GM18520 (cell line): ENCODE results near the gene ADAM19.

Experiments used
- ATAC-seq: cut with Tn5 transposase; IDR thresholded peaks from one replicate; pipeline ENCODE4 v1.9.1; 2021; ENCODE audit not compliant: unreplicated experiment

The ADAM19 gene, protein sequence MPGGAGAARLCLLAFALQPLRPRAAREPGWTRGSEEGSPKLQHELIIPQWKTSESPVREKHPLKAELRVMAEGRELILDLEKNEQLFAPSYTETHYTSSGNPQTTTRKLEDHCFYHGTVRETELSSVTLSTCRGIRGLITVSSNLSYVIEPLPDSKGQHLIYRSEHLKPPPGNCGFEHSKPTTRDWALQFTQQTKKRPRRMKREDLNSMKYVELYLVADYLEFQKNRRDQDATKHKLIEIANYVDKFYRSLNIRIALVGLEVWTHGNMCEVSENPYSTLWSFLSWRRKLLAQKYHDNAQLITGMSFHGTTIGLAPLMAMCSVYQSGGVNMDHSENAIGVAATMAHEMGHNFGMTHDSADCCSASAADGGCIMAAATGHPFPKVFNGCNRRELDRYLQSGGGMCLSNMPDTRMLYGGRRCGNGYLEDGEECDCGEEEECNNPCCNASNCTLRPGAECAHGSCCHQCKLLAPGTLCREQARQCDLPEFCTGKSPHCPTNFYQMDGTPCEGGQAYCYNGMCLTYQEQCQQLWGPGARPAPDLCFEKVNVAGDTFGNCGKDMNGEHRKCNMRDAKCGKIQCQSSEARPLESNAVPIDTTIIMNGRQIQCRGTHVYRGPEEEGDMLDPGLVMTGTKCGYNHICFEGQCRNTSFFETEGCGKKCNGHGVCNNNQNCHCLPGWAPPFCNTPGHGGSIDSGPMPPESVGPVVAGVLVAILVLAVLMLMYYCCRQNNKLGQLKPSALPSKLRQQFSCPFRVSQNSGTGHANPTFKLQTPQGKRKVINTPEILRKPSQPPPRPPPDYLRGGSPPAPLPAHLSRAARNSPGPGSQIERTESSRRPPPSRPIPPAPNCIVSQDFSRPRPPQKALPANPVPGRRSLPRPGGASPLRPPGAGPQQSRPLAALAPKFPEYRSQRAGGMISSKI

DNA sequence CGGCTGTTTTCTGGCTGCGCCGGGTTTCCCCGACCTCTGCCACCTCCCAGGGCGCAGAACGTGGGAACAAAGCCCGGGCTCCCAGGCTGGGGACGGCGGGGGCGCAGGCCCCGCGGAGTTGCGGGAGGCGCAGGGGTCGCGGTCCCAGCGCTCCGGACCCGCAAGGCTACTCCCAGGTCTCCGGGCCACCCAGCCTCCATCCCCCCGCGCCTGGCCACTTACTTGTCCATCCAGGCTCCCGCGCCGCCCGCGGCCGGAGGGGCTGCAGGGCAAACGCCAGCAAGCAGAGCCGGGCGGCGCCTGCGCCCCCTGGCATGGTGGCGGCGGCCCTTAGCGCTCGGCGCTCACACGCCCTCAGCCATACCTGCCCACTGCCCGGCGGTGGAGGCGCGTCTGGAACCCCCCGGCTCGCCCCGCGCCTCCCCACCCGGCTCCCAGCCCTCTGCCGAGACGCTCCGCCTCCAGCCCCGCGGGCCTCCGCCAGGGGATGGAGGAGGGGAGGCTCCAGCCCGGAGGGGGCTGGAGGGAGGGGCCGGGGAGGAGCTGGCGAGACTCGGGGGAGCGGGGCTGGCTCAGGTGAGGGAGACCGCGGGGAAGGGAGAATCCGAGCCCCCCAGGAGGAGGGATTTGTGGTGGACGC lies at the start of gene ADAM19:
Gene ADAM19 (minus strand): TSS at position 395 of the 640 bp plus-strand sequence. CDS start 79 bp downstream, at position 316.
- ATAC-seq = no peak

DNA sequence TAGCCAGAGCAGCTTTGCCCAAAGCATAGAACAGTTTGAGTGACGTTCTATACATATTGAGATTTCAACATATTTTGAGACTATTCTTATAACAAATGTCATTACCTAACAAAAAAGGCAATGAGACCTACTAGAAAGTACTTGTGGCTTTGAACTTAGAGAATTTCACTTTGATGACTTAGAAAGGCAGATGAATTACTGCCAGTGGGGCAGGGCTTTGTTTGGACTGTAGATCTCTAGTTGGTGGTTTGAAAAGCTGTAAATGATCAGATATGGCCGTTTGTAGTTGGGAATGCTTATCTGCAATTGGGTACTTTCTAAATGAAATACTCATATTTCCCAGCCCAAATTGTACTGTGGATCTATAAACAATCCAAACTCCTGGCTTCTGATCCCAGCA lies 48.6 kb upstream of the ADAM19 start:
- no peak for ATAC-seq

DNA sequence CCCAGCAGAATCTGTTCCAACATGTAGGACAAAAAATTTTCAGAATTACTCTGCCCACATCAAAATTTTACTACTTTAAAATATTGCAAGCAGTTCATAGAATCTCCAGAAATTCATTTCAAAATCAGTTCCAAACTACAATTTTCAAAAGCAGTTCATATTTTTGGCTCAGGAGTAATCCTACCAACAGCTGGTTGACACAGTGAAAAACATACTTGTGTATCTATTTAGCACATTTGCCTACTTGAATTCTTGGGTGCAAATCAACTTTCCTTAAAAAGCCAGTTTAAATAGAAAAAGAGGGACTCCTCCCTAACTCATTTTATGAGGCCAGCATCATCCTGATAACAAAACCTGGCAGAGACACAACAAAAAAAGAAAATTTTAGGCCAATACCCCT lies 45.2 kb upstream of the ADAM19 start:
- no peak for ATAC-seq

DNA sequence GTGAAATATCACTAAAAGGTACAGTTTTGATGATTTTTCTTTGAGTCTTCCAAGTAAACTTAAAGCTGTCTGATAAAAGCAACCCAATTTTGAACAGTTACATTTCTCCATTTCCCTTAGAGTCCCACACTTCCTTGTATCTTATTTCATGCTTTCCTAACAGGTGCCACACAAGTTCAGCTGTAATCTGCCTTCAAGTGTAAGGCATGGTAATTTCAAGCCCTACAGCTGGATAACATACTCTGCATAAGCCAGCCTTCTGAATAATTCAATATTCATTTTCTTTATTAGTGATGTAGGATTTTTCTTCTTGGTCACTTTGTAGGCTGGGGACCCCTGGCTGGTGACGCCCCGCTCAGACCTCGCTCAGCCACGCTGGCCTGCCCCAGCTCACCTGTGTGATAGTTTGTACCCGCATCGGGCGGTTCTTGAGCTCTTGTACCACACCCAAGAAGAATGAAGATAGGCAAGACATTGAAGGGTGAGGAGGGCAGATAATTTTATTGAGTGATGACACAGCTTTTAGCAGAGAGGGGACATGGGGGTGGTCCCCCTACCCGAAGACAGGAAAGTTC lies 42.7 kb upstream of the ADAM19 start:
- ATAC-seq = no peak

DNA sequence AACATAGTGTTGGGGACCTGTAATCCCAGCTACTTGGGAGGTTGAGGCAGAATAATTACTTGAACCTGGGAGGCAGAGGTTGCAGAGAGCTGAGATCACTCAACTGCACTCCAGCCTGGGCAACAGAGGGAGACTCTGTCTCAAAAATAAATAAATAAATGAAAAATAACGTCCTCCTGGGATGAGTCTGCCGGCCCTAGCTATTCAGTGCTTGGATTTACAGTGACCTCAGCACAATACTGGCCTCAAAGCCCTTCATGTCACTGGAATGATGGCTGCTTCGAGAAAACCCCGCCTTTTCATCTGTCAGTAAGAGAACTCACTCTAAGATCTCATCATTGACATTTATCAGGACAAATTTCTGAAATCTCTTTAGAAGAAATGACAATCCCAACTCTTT lies 41.2 kb upstream of the ADAM19 start:
- no peak for ATAC-seq

DNA sequence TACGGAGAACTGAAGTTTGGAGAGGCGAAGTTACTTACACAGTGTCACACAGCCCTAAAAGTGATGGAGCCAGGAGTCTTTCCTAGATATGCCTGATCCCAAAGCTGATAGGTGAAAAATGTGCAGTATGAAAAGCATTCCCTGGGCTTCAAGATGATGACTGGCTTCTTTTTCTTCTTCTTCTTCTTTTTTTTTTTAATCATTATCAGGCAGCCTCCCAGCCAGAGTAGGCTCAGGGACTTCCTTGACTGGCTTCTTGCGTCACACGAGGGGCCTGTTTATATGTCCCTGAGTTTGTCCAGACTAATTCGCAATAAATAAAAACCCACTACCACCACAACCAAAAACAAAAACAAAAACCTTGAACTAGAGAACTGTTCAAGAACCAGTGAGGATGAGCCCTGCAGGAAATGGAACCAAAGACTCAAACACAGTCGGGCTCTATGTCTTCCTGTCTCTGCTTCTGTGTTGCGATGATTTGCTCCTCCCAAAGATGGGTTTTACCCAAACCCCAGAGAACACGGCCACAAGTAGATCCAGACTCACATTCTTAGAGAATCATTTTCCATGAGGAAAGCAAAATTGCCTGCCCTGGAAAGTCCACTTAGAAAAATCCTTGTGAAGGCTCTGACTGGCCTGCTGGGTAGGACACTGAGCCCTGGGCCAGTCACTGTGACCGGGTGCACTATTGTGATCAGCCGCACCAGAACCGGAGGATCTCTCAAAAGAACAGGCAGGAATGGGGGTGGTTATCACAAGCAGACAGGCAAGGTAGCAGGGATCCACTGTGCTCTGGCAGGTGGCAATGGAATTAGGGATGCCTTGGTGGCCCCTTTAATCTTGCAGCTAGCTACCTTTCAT lies 38.0 kb upstream of the ADAM19 start:
- no peak for ATAC-seq

DNA sequence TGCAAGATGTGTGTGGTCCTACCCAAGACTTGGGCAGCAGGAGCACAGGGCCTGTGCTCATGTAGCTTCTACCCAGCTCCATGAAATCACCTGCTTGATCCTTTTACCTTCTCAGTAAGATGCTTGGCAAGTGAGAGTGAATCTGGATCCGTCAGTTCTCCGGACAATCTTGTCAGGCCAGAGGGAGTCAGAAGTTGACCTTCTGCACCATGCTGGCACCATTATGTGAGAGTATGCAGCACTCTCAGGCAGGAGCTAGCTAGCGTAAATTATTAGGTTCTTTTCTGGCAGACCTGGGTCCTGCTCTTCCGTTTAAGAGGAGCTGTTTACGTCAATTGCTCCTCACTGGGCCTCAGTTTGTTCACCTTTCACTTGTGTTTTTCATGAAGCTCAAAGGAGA lies 37.0 kb upstream of the ADAM19 start:
- ATAC-seq = no peak

DNA sequence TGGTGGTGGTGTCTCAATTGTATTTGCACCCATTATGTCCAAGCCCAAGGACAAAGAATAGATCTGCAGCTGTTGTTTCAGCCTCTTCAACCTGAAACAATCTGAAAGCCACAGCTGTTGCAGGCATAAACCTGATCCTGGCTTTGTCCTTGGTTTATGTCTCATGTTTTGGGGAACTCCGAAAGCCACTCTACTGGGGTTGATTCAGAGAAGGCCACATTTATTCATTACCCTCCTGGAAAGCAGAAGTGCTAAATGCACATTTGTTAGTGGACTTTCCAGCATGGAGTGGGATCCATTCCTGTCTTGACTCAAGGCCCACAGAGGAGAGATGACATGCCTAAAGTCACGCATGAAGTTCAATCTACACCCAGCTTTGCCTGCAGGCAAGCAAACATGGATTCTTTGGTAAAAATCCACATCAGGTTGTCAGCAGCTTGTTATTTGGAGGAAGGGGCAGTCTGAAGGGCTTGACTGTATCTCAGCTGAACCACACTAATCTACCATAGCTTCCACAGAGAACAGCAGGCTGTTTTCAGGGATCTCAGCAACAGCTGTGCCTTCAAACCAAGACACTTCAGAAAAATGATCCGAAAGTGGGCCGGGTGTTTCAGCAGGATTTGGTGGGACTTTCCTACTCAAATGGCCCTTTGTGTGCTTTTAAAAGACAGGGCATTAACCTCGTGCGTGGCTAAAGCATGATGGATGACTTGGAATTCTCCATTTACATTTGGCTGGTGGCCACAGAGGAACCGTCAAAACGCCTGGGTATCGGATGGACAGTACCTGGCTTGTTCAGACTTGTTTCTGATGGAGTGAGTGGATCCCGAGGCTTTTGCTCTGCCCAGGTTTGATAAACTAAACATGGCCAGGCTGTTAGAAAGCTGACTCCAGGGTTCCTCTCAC lies 36.2 kb upstream of the ADAM19 start:
- peak; percentile 57 for ATAC-seq

DNA sequence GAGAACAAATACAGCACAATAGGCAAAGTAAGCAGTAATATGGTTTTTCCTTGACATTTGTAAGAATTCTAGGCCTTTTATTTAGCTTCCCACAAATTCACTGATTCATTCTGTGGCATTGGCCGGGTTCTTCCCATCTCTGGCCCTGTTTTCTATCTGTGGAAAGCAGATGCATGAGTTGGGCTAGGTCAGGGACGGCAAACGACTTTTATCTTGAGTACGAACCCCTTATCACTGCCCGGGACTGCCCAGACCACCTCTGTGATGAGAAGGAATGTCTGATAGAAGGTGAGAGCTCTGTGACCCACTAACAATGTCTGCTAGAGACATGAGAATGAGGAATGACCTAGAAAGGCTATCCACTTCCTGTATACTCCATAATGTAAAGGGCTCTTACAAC lies 35.4 kb upstream of the ADAM19 start:
- ATAC-seq = no peak

DNA sequence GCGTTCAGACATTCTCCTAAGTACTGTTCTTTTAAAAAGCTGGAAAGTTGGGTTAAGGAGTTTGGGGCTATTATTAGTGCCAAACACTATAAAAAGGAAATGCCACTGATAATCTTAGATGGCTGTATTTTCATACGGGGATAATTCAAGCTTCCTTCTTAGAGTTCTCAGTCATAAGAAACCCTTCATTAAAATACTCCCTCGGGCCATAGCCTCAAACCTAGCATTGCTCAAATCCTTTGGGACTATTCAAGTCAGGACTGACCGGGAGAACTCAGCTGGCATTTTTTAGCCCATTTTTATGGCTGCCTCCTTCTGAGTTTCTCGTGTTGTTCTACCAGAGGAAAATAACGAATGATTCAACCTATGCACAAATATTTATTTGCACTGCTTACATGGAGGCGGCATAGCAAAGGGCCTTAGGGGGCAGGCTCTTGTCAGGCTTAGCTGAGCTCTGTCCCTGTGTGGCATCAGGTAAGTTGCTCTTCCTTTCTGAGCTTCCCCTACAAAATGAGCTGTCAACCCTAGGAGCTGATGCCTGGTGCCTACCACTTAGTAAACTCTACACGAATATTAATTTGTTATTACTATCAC lies 33.5 kb upstream of the ADAM19 start:
- no peak for ATAC-seq

DNA sequence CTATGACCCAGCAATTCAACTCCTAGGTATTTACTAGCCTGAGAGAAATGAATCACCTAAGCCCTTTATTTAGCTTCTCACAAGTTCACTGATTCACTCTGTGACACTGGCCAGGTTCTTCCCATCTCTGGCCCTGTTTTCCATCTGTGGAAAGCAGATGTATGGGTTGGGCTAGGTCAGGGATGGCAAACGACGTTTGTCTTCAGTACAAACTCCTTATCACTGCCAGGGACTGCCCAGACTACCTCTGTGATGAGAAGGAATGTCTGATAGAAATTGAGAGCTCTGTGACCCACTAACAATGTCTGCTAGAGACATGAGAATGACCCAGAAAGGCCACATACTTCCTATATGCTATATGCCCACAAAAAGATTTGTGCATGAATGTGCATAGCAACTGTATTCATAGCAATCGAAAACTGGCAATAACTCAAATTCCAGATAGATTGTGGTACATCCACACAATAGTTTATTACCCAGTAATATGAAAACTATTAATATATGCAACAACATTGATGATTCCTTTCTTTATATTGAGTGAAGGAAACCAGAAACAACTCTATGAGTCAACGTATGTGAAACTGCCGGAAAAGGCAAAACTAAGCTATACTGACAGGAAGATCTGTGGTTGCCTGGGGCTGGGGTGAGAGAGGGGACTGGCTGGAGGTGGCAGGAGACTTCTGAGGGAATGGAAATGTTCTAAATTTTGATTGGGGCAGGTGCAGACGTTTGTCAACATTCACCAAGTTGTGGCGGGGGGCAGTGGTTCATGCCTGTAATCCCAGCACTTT lies 32.0 kb upstream of the ADAM19 start:
- ATAC-seq = no peak

DNA sequence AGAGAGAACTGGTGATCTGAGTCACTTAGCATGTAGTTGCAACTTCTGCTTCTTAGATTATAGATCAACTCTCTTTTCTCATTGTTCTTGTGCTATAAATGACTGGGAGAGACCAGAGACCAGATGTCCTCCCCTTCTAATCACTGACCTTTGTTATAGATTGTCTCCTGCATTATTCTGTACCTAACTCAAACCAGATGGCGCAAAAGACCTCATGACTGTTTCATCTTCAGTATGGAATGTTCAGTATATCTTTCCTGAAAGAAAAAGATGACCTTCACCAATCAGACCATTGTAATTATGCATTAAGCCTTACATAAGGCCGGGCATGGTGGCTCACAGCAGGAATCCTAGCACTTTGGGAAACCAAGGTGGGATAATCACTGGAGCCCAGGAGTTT lies 30.5 kb upstream of the ADAM19 start:
- ATAC-seq = no peak

DNA sequence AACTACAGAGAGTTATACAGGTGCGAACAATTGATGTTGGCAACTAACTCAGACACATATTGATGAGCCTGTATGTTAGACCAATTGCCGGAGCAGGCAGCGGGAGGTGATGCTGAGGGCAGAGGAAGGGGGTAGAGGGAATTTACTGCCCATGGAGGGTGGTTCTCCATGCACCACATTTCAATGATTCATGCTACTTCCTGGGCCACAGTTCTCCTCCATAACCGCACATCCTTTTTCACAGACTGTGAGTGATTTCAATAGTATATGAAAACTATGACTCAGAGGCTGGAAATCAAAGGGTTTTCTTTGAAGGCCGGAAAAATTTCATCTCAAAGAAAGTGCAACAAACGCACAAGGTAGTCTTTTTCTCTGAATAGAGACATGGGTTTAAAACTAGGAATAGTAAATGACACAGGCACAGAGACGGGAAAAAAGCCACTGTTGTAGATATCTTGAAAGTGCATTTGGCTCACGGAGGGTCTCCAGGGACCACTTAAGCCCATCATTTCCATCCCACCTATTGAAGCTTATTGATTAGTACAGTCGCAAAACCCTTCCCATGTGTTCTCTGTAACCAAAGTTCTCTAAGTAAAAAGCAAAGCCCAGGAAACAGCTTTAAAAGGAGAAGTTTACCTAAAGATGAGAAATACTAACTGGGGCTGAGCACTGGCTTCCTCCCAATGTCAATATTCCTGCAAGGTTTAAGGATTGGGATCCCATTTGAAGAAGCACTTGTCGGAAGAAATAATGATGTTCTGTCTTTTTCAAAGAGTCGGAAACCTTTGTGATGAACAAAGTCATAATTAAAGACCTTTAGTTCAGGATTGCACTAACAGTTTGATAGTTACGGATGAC lies 28.0 kb upstream of the ADAM19 start:
- ATAC-seq = peak; percentile 27

DNA sequence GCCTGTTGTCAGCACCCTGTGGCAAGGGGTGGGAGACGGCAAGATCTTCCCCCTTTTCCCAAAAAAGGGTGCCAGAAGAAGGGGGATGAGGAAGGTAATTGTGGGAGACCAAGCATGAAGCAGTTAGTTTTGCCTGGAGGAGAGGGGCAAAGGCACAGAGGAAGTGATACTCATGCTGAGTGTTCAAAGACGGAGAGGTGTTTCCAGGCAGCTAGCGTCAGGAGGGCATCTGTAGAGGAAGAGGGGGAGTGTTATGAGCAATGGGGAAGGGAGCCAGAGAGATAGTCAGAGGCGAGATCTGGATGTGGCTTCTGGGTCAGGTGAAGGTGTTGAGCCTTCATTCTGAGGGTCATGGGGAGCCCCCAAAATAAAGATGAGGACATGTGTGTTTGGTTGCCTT lies 26.9 kb upstream of the ADAM19 start:
- no peak for ATAC-seq

DNA sequence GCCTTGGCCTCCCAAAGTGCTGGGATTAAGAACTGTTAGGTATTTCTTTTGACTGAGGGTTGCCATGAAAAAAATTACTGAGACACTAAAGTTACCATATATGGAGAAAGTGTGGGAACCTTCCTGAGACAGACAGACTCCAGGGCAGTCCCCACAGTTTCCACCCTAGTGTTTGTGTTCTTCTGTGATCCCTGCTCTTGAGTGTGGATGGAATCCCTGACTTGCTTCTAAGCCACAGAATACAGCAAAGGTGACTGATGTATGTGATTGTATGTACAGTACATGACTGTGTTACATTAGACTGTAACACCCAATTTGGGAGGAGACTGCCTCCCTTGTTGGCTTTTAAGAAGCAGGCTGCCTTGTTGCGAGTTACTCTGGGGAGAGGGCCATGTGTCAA lies 24.7 kb upstream of the ADAM19 start:
- no peak for ATAC-seq

DNA sequence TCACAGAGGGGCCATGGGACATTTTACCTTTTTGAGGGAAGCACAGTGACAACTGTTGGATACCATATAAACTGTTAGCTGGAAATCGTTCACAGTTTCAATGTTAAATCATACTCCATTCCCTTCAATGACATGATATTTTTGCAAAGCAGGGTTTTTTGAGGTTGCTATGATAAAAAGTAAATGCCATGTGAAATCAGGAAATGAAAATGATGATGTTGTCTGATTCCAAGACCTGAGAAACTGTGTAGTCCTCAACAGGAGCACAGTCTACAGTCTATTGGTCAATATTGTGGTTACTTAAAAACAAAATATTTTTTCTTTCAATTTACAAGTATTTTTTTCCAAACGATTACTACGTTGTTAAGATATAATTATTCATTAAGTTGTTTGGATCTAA lies 24.0 kb upstream of the ADAM19 start:
- no peak for ATAC-seq

DNA sequence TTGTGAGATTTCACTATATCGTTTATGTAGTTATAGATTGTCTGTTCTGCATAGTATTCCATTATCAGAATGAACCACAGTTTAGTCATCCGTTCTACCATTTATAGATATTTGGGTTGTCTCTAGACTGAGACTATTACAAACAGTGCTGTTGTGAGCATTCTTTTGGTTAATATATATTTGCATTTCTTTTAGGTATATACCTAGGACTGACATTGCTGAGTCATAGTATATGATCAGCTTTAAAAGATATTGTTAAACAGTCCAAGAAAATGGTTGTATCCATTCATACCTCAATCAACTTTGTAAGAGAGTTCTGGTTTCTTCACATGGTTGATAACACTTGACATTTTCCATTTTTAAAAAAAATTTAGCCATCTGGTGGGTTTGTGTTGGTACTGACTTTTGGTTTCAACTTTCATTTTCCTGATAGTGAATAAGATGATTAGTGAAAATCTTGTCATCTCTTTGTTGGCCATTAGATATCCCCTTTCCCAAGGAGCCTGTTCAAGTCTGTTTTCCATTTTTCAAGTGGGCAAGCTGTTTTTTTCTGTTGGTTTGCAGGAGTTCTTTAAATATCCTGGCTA lies 22.9 kb upstream of the ADAM19 start:
- peak; percentile 39 for ATAC-seq
